ENCODE data around the gene ZBTB40.
A peak's percentile ranks its signal among the peaks of the same experiment; 100 is the strongest.

DNA sequence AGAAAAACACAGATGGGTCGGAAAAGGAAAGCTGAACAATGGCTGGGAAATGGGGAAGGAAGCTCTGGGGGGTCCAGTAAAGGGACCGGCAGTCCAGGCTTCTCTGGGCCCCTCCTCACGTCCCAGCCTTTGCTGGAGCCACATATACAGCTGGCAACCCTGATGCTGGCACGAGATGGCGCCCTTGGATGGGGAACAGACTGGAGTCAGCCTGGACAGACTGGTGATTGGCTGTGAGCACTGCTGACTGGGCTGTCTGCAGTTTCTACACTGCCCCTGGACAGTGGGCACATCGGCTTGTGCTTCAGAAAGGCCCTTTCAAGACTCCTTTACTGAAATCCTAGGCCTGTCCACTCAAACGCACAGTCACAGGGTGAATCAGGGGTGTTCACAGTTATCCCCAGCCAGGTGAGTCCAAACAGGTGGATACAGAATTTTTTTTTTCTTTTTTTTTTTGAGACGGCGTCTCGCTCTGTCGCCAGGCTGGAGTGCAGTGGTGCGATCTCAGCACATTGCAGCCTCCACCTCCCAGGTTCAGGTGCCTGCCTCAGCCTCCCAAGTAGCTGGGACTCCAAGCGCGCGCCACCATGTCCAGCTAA is 31.1 kb upstream of the ZBTB40 start:
- TF ChIP-seq, protein P1, sequence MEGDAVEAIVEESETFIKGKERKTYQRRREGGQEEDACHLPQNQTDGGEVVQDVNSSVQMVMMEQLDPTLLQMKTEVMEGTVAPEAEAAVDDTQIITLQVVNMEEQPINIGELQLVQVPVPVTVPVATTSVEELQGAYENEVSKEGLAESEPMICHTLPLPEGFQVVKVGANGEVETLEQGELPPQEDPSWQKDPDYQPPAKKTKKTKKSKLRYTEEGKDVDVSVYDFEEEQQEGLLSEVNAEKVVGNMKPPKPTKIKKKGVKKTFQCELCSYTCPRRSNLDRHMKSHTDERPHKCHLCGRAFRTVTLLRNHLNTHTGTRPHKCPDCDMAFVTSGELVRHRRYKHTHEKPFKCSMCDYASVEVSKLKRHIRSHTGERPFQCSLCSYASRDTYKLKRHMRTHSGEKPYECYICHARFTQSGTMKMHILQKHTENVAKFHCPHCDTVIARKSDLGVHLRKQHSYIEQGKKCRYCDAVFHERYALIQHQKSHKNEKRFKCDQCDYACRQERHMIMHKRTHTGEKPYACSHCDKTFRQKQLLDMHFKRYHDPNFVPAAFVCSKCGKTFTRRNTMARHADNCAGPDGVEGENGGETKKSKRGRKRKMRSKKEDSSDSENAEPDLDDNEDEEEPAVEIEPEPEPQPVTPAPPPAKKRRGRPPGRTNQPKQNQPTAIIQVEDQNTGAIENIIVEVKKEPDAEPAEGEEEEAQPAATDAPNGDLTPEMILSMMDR (IDR thresholded peaks at IDR 0.05), result peak; percentile 58 to 94 (median 92)
- no peak for TF ChIP-seq POLR2A (IDR thresholded peaks at IDR 0.05)
